ENCODE results near the gene RGPD8. TPM values are rescaled to one million over a fixed set of nuclear protein-coding genes. Genes with fewer than 3 reads are reported as not detected.

The RGPD8 gene
- total RNA-seq, 4 donors from 2014 or later = 23.9 to 33.7 (median 27.0) TPM

- TF ChIP-seq CTCF (IDR thresholded peaks at IDR 0.05) = no peak
- no peak for DNase-seq (ENCODE audit: low spot score)
- no peak for ATAC-seq (ENCODE audit: low FRiP score)
These were observed 41.5 kb upstream of the RGPD8 start for GRCh38 chr2:112474844-112475486.

GRCh38 chr2:112472547-112473263 is 39.3 kb upstream of the RGPD8 start:
- DNase-seq (ENCODE audit: low spot score) (no peak), ATAC-seq (ENCODE audit: low FRiP score) (no peak)
- no peak for TF ChIP-seq CTCF (IDR thresholded peaks at IDR 0.05)

- no peak for TF ChIP-seq CTCF (IDR thresholded peaks at IDR 0.05)
- ATAC-seq (ENCODE audit: low FRiP score) = no peak
- DNase-seq (ENCODE audit: low spot score) = no peak
These were observed 31.9 kb upstream of the RGPD8 start for GRCh38 chr2:112465382-112465781.

GRCh38 chr2:112463256-112463655 is 29.8 kb upstream of the RGPD8 start:
- TF ChIP-seq CTCF (IDR thresholded peaks at IDR 0.05) = no peak
- DNase-seq (ENCODE audit: low spot score) = no peak
- no peak for ATAC-seq (ENCODE audit: low FRiP score)

- no peak for TF ChIP-seq CTCF (IDR thresholded peaks at IDR 0.05)
- DNase-seq (ENCODE audit: low spot score) = no peak
- no peak for ATAC-seq (ENCODE audit: low FRiP score)
These were observed 28.7 kb upstream of the RGPD8 start for GRCh38 chr2:112462178-112462577.

GRCh38 chr2:112459372-112459771 is 25.9 kb upstream of the RGPD8 start:
- ATAC-seq (ENCODE audit: low FRiP score) (no peak), DNase-seq (ENCODE audit: low spot score) (no peak)
- TF ChIP-seq CTCF (IDR thresholded peaks at IDR 0.05) = no peak

- no peak for TF ChIP-seq CTCF (IDR thresholded peaks at IDR 0.05)
- no peak for ATAC-seq (ENCODE audit: low FRiP score)
- DNase-seq (ENCODE audit: low spot score) = no peak
These were observed 21.1 kb upstream of the RGPD8 start for GRCh38 chr2:112454586-112454985.
